B cell (primary cell): ENCODE results near the gene ADCY2. TPM values are rescaled to one million over a fixed set of nuclear protein-coding genes. Genes with fewer than 3 reads are reported as not detected.

Experiments
- ATAC-seq: fragments of 200-7000 bp; cut with Tn5 transposase; one replicate; pipeline ENCODE4 v1.10.0; 2021; ENCODE audit warnings: low read depth, mild to moderate bottlenecking, moderate number of reproducible peaks, moderate library complexity
- CTCF ChIA-PET: fragments of 350-600 bp; sonication (Branson Sonifier 250); formaldehyde crosslinking; loops from one replicate; lab custom pipeline; 2021; ENCODE audit warnings: antibody characterized with exemption, inconsistent platforms; lab: Charles Lee
- POLR2A ChIA-PET: fragments of 350-600 bp; sonication (Branson Sonifier 250); formaldehyde crosslinking; loops from one replicate; lab custom pipeline; 2021; ENCODE audit warnings: antibody characterized with exemption; lab: Charles Lee
- DNase-seq: peaks from one replicate; pipeline ENCODE4 v3.0.0; 2013
- H2AFZ ChIP-seq: 2 replicates; pipeline ENCODE4 v1.6.1; 2012; ENCODE audit warnings: mild to moderate bottlenecking, low read depth, low read length; ENCODE audit not compliant: insufficient read depth, poor library complexity, severe bottlenecking
- H3K27ac ChIP-seq, 2 donors: 1 replicate in 1 of 2; 2 replicates in 1 of 2; pipeline ENCODE4 v1.5.1; 2012 to 2013; ENCODE audit warnings: low read length in 2 of 2, mild to moderate bottlenecking in 2 of 2, moderate library complexity in 1 of 2
- H3K27me3 ChIP-seq, 4 experiments: fragments of 200-600 bp in 1 of 4; sonication (generic) in 1 of 4; replicated peaks in 1 of 4; 1 replicate in 2 of 4; 2 replicates in 2 of 4; pipeline versions ENCODE4 v1.6.1 to v1.7.0; 2013 to 2016; ENCODE audit warnings: low read length in 3 of 4, mild to moderate bottlenecking in 2 of 4, mixed read lengths in 1 of 4, moderate library complexity in 1 of 4; ENCODE audit not compliant: insufficient read depth in 4 of 4, control insufficient read depth in 3 of 4; ENCODE audit errors: control extremely low read depth in 1 of 4
- H3K36me3 ChIP-seq, 2 experiments: replicated peaks in 1 of 2; 1 replicate in 1 of 2; 2 replicates in 1 of 2; pipeline versions ENCODE4 v1.6.1 to v1.7.1; 2013; ENCODE audit warnings: low read length in 1 of 2; ENCODE audit not compliant: insufficient read depth in 2 of 2, control insufficient read depth in 1 of 2; ENCODE audit errors: control extremely low read depth in 1 of 2, extremely low read depth in 1 of 2
- H3K4me1 ChIP-seq, 2 donors: fragments of 200-600 bp in 1 of 2; sonication (generic) in 1 of 2; 1 replicate in 1 of 2; 2 replicates in 1 of 2; pipeline versions ENCODE4 v1.5.1 to v1.6.1; 2013 to 2017; ENCODE audit warnings: low read length in 2 of 2; ENCODE audit not compliant: control insufficient read depth in 2 of 2, insufficient read depth in 2 of 2
- H3K4me2 ChIP-seq: replicated peaks from 2 replicates; pipeline ENCODE3; 2012; ENCODE audit warnings: mild to moderate bottlenecking, low read depth, low read length; ENCODE audit not compliant: poor library complexity, severe bottlenecking
- H3K4me3 ChIP-seq, 5 experiments: fragments of 200-600 bp in 1 of 5; sonication (generic) in 1 of 5; 1 replicate in 3 of 5; 2 replicates in 2 of 5; pipeline versions ENCODE4 v1.5.1 to v1.7.0; 2011 to 2016; ENCODE audit warnings: low read length in 4 of 5, mild to moderate bottlenecking in 4 of 5, low read depth in 2 of 5, control low read depth in 1 of 5, moderate library complexity in 1 of 5; ENCODE audit not compliant: insufficient read depth in 1 of 5; ENCODE audit errors: control extremely low read depth in 1 of 5, extremely low read depth in 1 of 5
- H3K79me2 ChIP-seq: fragments of 200-600 bp; sonication (generic); one replicate; pipeline ENCODE4 v1.6.0; 2016; ENCODE audit warnings: low read length; ENCODE audit not compliant: control insufficient read depth, insufficient read depth
- H3K9ac ChIP-seq: fragments of 200-600 bp; sonication (generic); 2 replicates; pipeline ENCODE4 v1.6.1; 2017; ENCODE audit warnings: mild to moderate bottlenecking, low read length, moderate library complexity
- H3K9me3 ChIP-seq, 3 donors: one replicate each; pipeline versions ENCODE4 v1.6.1 to v1.7.1; 2013; ENCODE audit warnings: low read length in 2 of 3; ENCODE audit not compliant: control insufficient read depth in 2 of 3, insufficient read depth in 1 of 3; ENCODE audit errors: control extremely low read depth in 1 of 3
- H4K20me1 ChIP-seq: 2 replicates; pipeline ENCODE4 v1.6.0; 2012; ENCODE audit warnings: mild to moderate bottlenecking, low read length; ENCODE audit not compliant: insufficient read depth, control insufficient read depth, poor library complexity, severe bottlenecking
- H3K27ac Mint-ChIP-seq: one replicate; pipeline ENCODE4 v1.8.0; 2021; ENCODE audit warnings: mixed read lengths
- H3K27me3 Mint-ChIP-seq: one replicate; pipeline ENCODE4 v1.8.0; 2021; ENCODE audit warnings: mixed read lengths
- H3K4me1 Mint-ChIP-seq: one replicate; pipeline ENCODE4 v1.8.0; 2021; ENCODE audit warnings: mixed read lengths
- H3K4me3 Mint-ChIP-seq: one replicate; pipeline ENCODE4 v1.8.0; 2021; ENCODE audit warnings: mixed read lengths
- H3K9me3 Mint-ChIP-seq: one replicate; pipeline ENCODE4 v1.8.0; 2022; ENCODE audit warnings: mixed read lengths; ENCODE audit not compliant: insufficient read depth
- EZH2 ChIP-seq: IDR thresholded peaks from 2 replicates; pipeline ENCODE4 v1.6.1; 2012; ENCODE audit warnings: borderline replicate concordance, low read depth, mild to moderate bottlenecking, moderate library complexity, low read length; ENCODE audit not compliant: insufficient read depth, poor library complexity, severe bottlenecking
- WGBS: methylation state at CpG from one replicate; pipeline ENCODE4 v1.1.5; 2013; ENCODE audit warnings: missing lambda C conversion rate; ENCODE audit not compliant: insufficient coverage; 5-methylcytosine and 5-hydroxymethylcytosine counted together
- intact Hi-C: fragments of 100-400 bp; cut with micrococcal nuclease; formaldehyde crosslinking; loops from one replicate; pipeline ENCODE4 v1.10.0; 2022
- polyA plus RNA-seq: library from polyadenylated mRNA; depleted of rRNA; stranded (reverse); fragments of >200 nt; gene quantifications from 2 replicates; pipeline ENCODE4 v1.2.3, GENCODE V29; 2012
- total RNA-seq, 2 donors: library from RNA; stranded (reverse); fragments of 120-200 nt in 1 of 2; gene quantifications; 1 replicate in 1 of 2; 2 replicates in 1 of 2; pipeline versions ENCODE4 v1.2.3 to v1.2.4, GENCODE V29; 2013 to 2022
- TF ChIP-seq, protein P1 (sequence below): fragments of 200-600 bp; IDR thresholded peaks from one replicate; pipeline ENCODE4 v1.8.0; 2022; ENCODE audit warnings: antibody characterized with exemption, mild to moderate bottlenecking

The ADCY2 gene
- total and polyA plus RNA-seq, 2 donors (not counting 1 experiment from before 2014, with no cell fraction given) = not detected

GRCh38 chr5:7348168-7348854 lies 47.6 kb upstream of the ADCY2 start:
- H3K9ac ChIP-seq = no peak overlapping the region
- no peaks in the 10 kb centered on the region for H3K36me3 ChIP-seq
- TF ChIP-seq EZH2 = no peak
- TF ChIP-seq, protein P1, sequence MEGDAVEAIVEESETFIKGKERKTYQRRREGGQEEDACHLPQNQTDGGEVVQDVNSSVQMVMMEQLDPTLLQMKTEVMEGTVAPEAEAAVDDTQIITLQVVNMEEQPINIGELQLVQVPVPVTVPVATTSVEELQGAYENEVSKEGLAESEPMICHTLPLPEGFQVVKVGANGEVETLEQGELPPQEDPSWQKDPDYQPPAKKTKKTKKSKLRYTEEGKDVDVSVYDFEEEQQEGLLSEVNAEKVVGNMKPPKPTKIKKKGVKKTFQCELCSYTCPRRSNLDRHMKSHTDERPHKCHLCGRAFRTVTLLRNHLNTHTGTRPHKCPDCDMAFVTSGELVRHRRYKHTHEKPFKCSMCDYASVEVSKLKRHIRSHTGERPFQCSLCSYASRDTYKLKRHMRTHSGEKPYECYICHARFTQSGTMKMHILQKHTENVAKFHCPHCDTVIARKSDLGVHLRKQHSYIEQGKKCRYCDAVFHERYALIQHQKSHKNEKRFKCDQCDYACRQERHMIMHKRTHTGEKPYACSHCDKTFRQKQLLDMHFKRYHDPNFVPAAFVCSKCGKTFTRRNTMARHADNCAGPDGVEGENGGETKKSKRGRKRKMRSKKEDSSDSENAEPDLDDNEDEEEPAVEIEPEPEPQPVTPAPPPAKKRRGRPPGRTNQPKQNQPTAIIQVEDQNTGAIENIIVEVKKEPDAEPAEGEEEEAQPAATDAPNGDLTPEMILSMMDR = no peak
- CTCF ChIA-PET = no interaction called here
- H2AFZ ChIP-seq = no peak overlapping the region
- POLR2A ChIA-PET = no interaction called here
- ATAC-seq = no peak
- Mint-ChIP-seq H3K27me3 (no peaks in the 10 kb centered on the region), H3K4me3 (no peak overlapping the region), H3K4me1 (no peaks in the 10 kb centered on the region), H3K27ac (no peak overlapping the region), H3K9me3 (peaks cover 3% of the 10 kb centered on the region)
- no peaks in the 10 kb centered on the region for H3K27me3 ChIP-seq
- no peaks in the 10 kb centered on the region for H4K20me1 ChIP-seq
- H3K4me2 ChIP-seq = no peak overlapping the region
- H3K27ac ChIP-seq = no peak overlapping the region
- H3K4me1 ChIP-seq = no peaks in the 10 kb centered on the region
- H3K4me3 ChIP-seq = no peak overlapping the region
- WGBS = no CpG with 5 or more reads among the region's 8 CpGs
- intact Hi-C loops = no loop called here
- no peak for DNase-seq
- H3K9me3 ChIP-seq = peaks cover 0 to 8% (median 2%) of the 10 kb centered on the region in 3 donors
- H3K79me2 ChIP-seq = no peaks in the 10 kb centered on the region

DNA sequence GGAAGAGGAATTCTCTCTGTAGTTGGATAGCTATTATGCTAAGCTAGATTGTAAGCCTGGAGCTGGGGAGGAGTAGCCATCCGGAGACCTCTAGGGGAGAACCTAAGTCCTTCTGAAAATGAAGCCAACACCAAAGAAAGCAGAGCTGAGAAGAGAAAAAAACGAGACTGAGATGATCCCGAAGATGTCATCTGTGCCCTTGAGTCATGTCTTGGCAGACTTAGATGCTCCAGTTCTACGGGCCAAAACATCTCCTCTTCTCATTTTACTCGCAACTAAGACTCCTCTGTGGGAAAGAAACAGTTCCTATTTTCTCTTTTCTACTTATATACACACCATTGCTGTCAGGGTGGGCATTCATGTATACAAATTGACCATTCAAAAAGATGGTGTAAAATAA lies 34.3 kb upstream of the ADCY2 start:
- Histone ChIP-seq H2AFZ (no peak overlapping the region), H3K4me1 (no peaks in the 10 kb centered on the region)
- 92% methylated on average over 1 of the region's 5 CpGs for WGBS

More for the DNA sequence above, 34.3 kb upstream of the ADCY2 start:
- H3K4me2 ChIP-seq = no peak overlapping the region
- Mint-ChIP-seq H3K9me3 (no peaks in the 10 kb centered on the region), H3K4me1 (no peaks in the 10 kb centered on the region), H3K27me3 (no peaks in the 10 kb centered on the region), H3K27ac (no peak overlapping the region), H3K4me3 (no peak overlapping the region)
- no peak overlapping the region for H3K9ac ChIP-seq
- ChIA-PET POLR2A (no interaction called here), CTCF (no interaction called here)
- H3K27me3 ChIP-seq = no peaks in the 10 kb centered on the region
- ATAC-seq (no peak), DNase-seq (no peak)
- intact Hi-C loops = no loop called here
- H3K36me3 ChIP-seq = no peaks in the 10 kb centered on the region
- no peaks in the 10 kb centered on the region for H3K9me3 ChIP-seq
- TF ChIP-seq, protein P1 = no peak
- no peak for TF ChIP-seq EZH2
- no peak overlapping the region for H3K4me3 ChIP-seq
- no peaks in the 10 kb centered on the region for H3K79me2 ChIP-seq
- H3K27ac ChIP-seq = no peak overlapping the region
- H4K20me1 ChIP-seq = no peaks in the 10 kb centered on the region
